C1 segment of cervical spinal cord (tissue), 14 donors: ENCODE data around the gene BBS4.
A peak's percentile ranks its signal among the peaks of the same experiment; 100 is the strongest.

Experiments used
- DNase-seq, 14 donors: peaks; one replicate each; lab custom pipeline; 2025; lab: John Stamatoyannopoulos, UW

The BBS4 gene

DNA sequence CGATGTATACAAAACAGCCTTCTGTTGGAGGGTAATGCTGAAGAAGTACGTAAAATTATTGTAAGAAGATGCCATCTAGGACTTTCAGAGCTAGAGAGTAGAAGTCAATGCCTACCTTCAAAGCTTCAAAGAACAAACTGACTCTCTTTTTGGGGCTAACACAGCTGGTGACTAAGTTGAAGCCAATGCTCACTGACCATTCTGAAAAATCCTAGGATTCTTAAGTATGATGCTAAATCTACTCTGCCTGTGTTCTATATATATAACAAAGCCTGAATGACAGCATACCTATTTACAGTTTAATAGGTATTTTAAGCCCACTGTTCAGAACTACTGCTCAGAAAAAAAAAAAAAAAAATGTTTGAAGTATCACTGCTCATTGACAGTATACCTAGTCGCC lies 78.6 kb downstream of the BBS4 start:
- DNase-seq: no peak

DNA sequence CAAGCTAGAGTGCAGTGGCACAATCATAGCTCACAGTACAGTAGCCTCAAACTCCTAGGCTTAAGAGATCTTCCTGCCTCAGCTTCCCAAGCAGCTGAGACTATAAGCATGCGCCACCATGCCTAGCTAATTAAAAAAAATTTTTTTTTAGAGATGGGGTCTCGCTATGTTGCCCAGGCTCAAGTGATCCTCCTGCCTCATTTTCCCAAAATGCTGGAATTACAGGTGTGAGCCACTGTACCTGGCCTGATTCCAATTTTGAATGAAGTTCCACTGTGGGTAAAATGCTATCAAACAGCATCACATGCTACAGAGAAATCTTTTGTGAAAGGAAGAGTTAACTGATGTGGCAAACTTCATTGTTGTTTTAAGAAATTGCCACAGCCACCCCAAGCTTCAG lies 80.0 kb downstream of the BBS4 start:
- no peak for DNase-seq

DNA sequence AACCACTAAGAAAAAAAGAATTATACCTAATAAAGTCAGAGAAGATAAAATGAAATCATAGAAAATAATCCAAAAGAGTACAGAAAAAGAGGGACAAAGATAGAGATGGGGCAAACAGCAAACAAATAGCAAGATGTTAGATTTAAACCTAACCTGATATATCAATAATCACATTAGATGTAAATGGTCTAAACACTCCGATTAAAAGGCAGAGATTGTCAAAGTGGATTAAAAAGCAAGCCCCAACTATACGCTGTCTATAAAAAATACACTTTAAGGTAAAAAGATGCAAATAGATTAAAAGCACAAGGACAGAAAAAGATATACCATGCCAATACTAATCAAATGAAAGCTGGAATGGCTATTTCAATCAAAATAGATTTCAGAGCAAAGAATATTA lies 80.8 kb downstream of the BBS4 start:
- DNase-seq: no peak

DNA sequence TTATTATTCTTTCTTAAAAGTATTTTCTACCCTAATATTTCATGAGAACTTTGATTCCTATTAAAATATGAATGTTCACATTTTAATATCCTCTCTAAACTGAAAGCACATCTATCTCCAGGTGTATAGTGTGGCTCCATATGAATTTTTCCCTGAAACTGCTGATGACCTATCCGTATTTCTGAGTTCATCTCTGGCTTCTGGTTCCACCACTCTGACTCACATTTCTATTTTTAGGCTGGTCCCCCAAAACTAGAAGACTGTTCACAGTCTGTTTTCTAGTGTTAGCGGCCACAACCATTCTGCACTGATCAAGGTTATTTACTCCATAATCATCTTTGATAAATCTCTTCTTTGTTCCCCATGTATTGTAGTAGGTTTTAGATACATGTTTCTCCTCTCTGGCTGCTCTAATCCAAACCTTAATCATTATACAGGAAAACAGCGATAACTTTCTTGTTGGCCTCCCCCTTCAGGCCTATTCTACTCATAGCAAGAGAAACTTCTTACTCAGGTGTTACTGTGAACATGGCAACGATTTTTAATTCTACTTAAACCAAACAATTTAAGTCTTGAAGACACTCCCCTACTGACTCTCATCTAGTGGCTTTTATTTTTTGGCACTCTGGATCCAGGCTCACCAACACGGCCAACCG lies 84.8 kb downstream of the BBS4 start:
- DNase-seq: no peak

DNA sequence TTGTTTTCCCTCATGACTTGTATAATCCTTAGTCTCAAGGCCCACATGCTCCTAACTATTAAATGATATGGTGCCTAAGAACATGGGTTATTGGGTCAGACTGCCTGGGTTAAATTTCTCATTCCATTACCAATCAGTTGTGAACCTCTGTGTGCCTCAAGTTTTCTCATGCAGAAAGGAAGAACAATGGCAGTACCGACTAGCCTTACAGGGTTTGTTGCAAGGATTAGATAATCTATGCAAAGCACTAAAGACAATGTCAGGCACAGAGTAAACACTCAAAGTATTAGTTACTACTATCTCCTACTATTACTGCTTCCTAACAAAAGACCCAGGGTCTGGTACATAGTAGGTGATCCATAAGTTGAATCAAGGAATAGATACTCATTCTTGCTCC lies 85.3 kb downstream of the BBS4 start:
- no peak for DNase-seq

DNA sequence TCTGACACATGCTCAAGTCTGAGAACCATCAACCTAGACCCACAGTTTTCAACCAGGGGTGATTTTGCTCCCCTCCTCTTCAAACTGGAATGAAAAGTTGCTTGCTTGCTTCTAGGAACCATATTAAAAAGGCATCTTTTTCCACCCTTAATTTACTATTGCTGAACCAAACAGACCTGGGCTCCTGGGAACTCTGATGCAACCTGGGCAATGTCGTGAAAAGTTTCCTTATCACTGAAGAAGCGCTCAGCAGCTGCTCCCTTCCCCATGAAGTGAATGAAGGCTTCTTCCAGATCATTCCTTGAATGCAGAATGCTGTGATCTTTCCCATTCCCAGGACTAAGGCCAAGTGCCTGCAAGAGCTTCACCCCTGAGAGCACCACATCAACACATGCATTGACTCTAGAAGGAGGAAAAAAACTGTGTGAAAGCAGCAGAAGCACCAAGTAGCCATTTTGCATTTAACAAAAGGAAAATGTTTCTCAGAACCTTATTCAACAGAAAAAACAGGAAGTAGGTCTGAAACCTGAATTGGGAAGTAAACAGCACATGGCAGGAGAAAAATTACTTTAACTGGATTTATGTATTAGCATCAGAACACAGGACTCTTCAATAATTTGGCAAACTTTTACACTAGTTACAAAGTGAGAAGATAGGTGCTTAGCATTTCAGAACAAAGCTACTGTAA lies 88.8 kb downstream of the BBS4 start:
- DNase-seq: no peak

DNA sequence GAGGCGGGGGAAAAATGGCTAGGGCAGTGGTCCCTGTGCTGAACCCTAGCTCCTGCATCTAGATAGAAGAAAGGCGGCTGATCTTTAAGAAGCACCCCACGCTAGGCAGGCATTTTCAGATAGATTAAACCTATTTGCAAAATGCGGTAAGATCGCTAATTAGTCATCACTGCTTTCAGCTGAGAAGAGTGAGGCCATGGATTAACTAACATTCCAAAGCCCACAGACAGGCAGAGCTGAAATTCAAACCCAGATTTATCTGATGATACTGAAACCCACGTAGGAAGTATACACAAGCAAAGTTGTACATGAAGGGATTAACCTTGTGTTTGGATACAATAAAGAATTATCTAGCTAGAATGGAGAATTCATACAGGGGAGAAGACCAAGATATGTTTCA lies 92.8 kb downstream of the BBS4 start:
- no peak for DNase-seq

DNA sequence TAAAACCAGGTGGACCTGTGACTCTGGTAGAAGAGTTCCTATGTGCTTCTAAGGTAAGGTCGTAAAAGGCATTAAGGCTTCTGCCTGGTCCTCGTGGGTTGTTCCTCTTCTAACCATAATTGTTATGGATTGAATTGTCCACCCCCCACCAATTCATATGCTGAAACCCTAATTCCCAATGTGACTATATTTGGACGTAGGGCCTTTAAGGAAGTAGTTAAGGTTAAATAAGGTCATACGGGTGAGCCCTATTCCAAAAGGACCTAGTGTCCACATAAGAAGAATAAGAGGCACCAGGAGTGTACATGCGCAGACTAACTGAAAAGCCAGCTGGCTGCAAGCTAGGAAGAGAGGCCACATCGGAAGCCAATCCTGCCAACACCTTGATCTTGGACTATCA lies 95.6 kb downstream of the BBS4 start:
- no peak for DNase-seq

DNA sequence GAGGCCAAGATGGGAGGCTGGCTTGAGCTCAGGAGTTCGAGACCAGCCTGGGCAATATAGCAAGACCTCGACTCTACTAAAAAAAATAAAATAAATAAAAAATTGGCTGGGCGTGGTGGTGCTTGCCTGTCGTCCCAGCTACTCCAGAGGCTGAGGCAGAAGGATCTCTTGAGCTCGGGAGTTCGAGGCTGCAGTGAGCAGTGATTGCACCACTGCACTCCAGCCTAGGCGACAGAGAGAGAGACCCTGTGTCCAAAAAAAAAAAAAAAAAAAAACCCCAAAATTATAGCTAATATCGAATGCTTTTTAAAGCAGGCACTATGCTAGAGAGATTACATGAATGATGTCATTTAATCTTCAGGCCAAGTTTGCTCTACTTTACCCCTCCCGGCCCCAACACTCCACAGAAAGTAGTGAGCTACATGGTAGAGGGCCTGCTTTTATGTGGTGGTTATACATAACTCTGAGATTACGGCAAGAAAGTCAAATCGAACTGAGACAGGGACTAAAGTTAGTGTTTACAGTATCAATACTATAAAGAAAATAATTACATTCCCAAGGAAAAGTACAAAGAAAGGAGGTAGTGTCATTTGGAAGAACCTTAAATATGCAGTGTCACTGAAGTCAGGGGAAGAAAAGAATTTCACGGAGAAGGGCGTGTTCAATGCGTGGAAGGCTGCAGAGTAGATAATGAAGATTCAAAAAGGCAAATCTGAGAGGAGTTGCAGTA lies 96.4 kb downstream of the BBS4 start:
- no peak for DNase-seq

DNA sequence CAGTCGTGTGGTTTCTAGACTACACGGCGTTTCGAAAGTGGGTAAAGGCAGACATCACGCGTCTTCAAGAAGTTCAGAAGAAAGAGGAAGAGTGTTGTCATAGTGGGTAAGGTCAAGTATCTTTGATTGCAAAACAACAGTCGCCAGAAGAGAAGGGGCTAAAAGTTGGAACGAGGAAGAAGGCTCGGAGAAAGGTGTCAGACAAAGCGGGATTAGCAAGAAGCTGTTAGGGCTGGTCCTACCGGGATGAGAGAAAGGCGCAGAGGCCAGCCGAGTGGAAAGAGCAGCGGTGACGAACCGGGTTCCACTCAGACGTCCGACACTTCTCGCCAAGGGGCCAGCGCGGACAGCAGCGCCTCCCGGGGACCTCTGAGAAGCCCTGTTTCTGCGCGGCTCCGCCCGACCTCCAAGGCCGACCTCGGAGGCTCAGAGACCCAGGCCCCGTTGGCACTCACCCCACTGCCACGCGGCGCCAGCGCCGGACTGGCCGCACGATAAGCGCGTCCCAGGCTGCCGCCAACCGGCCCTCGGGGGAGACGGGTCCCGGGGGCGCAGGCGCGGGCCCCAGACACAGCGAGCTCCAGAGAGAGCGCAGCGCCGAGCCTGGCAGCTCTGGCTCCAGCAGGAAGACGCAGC lies 97.1 kb downstream of the BBS4 start:
- peak in 8 of 14 donors; percentile 47 to 78 (median 67) for DNase-seq

DNA sequence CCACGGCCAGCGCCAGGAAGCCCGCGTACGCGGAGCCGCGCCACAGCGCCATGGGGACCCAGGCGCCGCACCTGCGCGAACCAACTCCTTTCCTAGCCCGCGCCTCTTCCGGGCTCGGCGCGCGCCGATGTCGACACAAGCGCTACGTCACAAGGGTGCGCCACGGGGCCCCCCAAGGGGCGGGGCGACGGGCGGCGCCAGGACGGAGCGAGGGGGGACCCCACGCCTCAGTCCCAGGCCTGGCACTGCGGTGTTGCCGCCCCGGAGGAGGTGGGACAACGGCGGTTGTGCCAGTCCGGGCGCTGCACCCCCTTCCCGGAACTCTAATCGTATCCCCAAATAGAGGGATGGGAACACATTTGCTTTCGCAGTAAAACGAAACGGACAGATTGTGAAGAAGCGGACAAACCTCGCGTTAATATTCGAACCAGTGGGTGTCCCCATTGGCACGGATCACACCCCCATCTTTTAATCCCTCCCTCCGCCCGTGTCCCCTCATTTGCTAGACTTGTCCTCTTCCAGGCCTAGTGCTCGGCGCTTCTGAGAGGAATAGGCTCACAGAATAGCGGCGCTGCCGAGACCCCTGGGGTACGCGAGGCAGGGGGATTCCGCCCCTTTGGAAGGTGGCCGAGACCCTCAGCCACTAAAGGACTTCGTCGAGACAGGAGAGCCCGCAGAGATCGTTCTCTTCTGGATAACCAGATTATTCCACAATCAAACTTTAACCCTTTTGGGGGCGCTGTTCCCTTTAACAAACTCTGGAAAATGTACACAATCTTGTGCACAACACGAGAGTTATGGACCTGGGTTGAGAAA lies 97.8 kb downstream of the BBS4 start, which contains the start of gene ADPGK:
TSS of gene ADPGK (minus strand) at position 119 of the 816 bp plus-strand sequence. CDS start at position 52, 67 bp downstream.
- peak; percentile 62 to 97 (median 90) for DNase-seq

DNA sequence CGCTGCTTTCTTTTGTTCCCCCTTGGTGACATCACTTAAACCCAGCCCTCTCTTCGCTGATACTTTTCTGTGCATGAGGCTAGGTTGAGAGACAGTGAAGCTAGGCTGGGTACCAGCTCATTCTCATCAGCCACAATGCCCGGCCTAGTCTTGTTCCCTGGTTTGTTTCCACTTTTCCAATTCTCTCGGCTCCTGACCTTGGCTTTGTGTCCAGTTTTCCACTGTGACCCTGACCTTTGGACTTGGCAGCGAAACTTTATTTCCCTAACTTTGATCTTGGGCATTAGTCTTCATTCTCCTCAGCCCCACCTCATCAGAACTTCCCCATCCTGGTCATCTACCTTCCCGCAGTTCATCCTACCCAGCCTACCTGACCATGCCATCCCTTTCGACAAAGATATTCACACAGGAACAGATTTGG lies 98.5 kb downstream of the BBS4 start:
- peak in 2 of 14 donors; percentile 39 to 47 for DNase-seq

DNA sequence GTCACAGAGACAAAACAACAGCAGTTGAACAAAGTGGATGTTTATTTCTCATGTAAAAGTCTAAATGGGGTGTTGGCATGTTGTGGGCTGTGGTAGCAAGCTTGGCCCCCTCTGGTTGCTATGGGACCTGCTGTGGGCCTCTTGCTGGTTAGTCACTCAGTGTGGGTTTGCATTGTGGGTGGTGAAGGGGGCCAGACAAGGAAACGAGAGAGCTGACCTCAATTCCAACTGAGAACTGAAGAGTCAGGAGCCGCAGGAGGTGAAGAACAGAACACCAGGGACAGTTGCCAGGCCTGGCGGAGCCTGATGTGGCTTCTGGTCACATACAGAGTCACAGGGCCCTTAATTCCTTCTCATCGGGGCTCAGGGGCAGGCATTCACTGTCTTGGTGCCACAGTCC lies 99.4 kb downstream of the BBS4 start:
- peak in 7 of 14 donors; percentile 12 to 66 (median 26) for DNase-seq

DNA sequence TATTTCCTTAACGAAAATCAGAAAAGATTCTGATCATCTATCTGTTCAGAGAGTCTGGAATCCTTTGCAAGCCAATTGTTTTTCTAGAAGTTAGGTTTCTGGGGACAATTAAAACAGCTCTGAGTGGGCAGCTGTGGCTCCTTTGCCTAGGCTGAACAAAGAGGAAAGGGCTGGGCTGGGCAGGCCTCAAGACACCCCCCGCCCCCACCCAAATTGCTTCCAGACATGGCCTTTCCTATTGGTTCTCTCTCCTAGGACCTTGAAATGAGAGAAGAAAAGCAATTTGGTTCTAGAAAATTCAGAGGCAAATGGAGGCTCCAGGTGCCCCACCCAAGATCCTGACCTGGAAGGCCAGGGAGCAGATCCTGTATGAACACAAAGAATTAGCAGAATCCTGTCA lies 99.8 kb downstream of the BBS4 start:
- DNase-seq: peak in 1 of 14 donors; percentile 22

DNA sequence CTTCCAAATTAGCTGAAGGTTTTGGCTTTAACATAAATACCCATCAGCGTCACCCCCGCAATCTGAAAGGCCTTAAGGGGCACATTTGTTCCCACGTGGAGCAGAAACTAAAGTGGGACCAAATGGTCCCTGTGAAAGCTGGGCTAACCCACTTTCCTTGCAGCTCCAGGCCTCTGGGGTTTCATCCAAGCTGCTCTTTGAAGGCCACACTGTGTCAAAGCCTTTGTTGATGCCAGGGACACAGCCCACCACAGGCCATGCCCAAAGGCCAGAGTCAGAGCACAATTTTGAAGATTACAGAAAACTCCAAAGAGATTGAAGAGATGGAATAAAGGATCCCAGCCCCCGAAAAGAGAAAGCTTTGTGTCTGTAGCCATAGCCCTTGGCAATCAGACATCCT lies 100.2 kb downstream of the BBS4 start:
- DNase-seq: peak in 2 of 14 donors; percentile 16 to 21

DNA sequence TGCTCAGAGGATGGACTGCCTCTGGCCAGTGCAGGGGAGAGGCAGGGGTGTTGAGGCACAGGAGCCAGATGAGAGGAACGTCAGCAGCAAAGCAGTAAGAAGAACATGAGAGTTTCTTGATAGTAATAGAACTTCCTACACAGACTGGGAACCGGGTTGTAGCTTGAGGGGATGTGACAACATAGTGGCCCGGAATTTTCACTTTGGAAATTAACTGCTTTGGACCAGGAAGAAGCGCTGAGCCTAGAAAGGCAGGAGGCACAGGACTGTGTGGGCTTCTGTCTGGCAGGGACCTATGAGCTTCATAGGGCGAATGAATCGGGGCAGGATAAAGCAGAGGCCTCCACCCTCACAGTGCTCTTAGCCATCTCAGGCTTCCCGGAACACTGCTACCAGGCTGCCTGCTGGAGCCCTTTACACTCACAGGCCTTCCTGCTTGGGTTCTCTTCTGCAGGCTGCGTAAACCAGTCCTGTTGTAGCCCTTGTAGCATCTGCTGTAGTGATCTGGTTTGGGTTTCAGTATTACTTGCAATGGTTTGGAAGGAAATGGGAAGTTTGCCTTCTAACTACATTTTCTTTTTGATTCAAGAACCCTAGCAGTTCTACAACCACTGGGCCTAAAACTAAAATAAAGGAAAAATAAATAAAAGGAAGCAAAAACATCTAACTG lies 100.8 kb downstream of the BBS4 start:
- DNase-seq: peak in 4 of 14 donors; percentile 2 to 15 (median 6)

DNA sequence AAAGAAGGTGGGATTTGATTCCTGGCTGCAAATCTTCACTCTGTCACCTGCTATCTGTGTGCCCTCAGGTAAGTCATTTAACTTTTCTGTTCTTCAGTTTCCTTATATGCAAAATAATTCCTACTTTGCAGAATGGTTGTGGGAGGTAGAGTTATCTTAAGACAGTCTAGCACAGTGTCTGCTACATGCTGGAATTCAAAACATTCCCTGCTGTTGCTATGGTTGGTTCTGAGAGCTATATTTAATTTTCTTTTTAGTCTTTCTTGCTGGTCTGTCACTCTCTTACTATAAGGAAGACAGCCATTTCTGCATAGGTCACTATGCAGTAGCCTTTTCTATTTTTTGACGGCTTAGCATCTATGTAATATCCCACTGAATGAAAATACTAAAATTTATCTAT lies 101.5 kb downstream of the BBS4 start:
- DNase-seq: no peak
